ENCODE results near the gene C1QTNF12.

- TF ChIP-seq CTCF (IDR thresholded peaks at IDR 0.05) (peak; percentile 43 to 71), POLR2A (IDR thresholded peaks at IDR 0.05) (no peak), POLR2AphosphoS5 (IDR thresholded peaks at IDR 0.05) (no peak)
Observed at GRCh38 chr1:1291548-1292441, 45.3 kb upstream of the C1QTNF12 start.

Data from suprapubic skin (tissue), 4 donors.